Left ventricle myocardium superior (tissue), 1 donor: ENCODE data around the gene DHFR. TPM values are rescaled to one million over a fixed set of nuclear protein-coding genes. Genes with fewer than 3 reads are reported as not detected.
"Not testable (repeated sequence)": the region's sequence is repeated elsewhere in the genome, so short reads cannot be mapped to it uniquely, and the experiment has no call there.

Source experiments
- ATAC-seq: fragments of 200-7000 bp; cut with Tn5 transposase; one replicate; pipeline ENCODE4 v1.9.1; 2020; ENCODE audit warnings: mild to moderate bottlenecking, moderate library complexity
- DNase-seq: peaks from one replicate; pipeline ENCODE4 v3.0.0-alpha.2; 2020
- intact Hi-C: fragments of 100-400 bp; cut with micrococcal nuclease; formaldehyde crosslinking; loops from one replicate; pipeline ENCODE4 v1.11.0; 2022
- total RNA-seq: library from RNA; stranded (reverse); fragmentation: NEBNext Ultra II Directional; extraction: Animal tissue kit (Norgen Biotek cat#: 25700); gene quantifications from one replicate; pipeline ENCODE4 v1.2.1, GENCODE V29; 2021
- donor health status: DM: no; HTN: yes; CAD: no; lungs with severe emphysema.

DHFR gene
- total RNA-seq, 1 donor from 2014 or later = 10.5 TPM

- no peak for DNase-seq
- ATAC-seq = no peak
- intact Hi-C loops = no loop called here
These were observed 46.1 kb downstream of the DHFR start for GRCh38 chr5:80608731-80609130.

DNA sequence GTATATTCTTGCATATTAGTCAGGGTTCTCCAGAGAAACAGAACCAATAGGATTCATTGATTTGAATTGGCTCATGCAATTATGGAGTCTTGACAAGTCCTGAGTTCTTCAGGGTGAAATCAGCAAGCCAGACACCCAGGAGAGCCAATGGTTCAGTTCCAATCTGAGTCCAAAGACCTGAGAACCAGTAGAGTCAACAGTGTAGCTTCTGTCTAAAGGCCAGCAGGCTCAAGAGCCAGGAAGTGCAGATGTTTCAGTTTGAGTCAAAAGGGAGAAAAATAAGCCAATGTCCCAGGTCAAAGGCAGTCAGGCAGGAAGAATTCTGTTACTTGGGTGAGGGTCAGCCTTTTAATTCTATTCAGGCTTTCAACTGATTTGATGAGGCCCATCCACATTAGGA is 47.0 kb downstream of the DHFR start:
- DNase-seq (no peak), ATAC-seq (no peak)
- intact Hi-C loops = no loop called here

DNA sequence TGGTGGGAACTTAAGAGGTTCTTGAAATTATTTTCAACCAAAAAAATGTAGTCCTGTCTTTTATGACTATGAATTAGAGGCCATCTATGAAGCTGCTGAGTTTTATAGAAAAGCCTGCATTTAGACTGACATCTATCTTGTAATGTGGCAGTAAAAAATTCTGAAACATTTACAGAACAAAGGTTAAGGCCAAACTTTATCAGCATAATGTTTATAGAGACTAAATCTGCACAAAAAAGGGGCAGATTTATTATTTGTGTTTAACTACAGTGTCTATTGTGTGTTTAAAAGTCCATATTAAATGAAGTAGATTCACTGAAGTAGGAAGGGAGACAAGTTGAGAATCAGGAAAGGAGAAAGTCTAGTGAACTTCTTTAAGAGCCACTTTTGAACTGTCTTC is 47.4 kb downstream of the DHFR start:
- ATAC-seq (no peak), DNase-seq (no peak)
- intact Hi-C loops = no loop called here

DNA sequence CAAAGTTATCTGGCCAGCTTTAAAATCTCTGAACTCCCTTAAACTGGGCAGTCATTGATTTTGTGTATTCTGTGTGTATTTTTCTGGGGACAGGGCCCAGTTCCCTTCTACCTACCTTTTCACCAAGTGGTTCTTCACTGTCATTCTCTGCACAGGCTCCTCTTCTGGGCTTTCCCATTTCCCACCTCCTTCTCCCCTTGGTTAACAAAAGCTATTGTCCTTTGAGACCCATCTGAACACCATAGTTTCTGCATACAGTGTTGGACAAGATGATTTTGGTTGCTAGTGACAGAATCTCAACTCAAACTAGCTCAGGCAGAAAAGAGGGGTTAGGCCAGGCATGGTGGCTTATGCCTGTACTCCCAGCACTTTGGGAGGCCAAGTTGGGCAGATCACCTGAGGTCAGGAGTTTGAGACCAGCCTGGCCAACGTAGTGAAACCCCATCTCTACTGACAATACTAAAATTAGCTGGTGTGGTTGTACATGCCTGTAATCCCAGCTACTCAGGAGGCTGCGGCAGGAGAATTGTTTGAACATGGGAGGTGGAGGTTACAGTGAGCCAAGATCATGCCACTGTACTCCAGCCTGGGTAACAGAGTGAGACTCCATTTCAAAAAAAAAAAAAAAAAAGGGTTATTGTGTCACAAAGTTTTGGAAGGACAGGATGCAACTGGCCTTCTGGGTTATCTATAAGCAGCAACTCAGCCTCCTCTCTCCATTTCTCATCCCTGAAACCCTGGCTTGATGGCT is 53.7 kb downstream of the DHFR start:
- no peak for ATAC-seq
- intact Hi-C loops = no loop called here

DNA sequence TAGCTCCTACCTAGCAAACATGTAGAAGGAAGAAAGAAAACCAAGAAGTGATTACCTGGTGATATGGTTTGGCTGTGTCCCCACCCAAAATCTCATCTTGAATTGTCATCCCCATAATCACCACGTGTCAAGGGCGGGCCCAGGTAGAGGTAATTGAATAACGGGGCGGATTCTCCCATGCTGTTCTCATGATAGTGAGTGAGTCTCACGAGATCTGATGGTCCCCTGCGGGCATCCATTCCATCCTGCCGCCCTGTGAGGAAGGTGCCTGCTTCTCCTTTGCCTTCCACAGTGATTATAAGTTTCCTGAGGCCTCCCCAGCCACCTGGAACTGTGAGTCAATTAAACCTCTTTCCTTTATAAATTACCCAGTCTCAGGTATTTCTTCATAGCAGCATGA is 57.3 kb downstream of the DHFR start:
- no peak for DNase-seq
- no peak for ATAC-seq
- intact Hi-C loops = no loop called here

More for the DNA sequence above, 53.7 kb downstream of the DHFR start:
- DNase-seq = no peak

- ATAC-seq (no peak), DNase-seq (no peak)
- intact Hi-C loops = no loop called here
These were observed 60.0 kb downstream of the DHFR start for GRCh38 chr5:80594810-80595209.

GRCh38 chr5:80592761-80593160 is 62.0 kb downstream of the DHFR start:
- intact Hi-C loops = no loop called here
- ATAC-seq (no peak), DNase-seq (no peak)

DNA sequence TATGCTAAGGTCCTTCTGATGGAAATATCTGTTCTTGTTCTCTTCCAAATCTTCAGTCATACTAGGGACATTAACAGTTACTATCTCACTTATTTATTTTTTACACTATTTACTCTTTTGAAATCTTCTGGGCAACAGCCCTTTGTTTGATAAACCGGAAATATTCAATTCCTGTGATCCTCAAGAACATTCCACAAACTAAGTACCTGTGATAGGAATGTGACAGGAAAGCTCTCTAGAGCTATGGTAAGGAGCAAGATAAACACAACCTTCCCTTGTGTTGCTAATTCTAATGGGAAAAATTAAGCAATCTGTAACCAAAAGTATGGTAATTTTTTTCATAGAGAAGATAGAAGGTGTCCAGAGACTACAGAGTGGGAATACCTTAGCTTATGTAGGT is 62.7 kb downstream of the DHFR start:
- DNase-seq = no peak
- ATAC-seq = no peak
- intact Hi-C loops = no loop called here

DNA sequence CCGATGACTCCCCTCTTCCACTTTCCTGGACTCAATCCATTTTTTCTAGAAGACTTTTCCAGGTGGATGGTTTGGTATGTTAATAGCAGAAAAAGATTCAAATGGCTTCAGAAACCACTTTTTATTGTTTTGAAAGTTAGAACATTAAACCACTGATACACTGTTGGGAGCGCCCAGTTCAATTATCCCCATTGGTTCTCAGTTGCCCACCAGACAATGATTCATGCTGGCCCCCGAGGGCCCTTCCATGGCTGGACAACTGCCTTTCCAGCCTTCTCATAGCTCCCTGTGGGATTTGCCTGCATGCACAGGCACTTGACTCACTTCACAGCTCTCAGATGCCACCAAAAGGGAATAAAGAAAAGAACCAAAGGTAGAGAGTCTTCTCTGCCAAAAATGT is 63.4 kb downstream of the DHFR start:
- no peak for ATAC-seq

GRCh38 chr5:80590766-80591165 is 64.0 kb downstream of the DHFR start:
- intact Hi-C loops = no loop called here
- no peak for DNase-seq
- ATAC-seq = no peak

More for the DNA sequence above, 63.4 kb downstream of the DHFR start:
- intact Hi-C loops = no loop called here
- DNase-seq = no peak

- no peak for ATAC-seq
- intact Hi-C loops = no loop called here
- no peak for DNase-seq
These were observed 65.8 kb downstream of the DHFR start for GRCh38 chr5:80588858-80589540.

GRCh38 chr5:80584770-80585169 is 70.0 kb downstream of the DHFR start:
- intact Hi-C loops = no loop called here
- no peak for DNase-seq
- no peak for ATAC-seq

GRCh38 chr5:80580291-80580690 is 74.5 kb downstream of the DHFR start:
- DNase-seq, ATAC-seq, intact Hi-C loops: not testable (repeated sequence)

DNA sequence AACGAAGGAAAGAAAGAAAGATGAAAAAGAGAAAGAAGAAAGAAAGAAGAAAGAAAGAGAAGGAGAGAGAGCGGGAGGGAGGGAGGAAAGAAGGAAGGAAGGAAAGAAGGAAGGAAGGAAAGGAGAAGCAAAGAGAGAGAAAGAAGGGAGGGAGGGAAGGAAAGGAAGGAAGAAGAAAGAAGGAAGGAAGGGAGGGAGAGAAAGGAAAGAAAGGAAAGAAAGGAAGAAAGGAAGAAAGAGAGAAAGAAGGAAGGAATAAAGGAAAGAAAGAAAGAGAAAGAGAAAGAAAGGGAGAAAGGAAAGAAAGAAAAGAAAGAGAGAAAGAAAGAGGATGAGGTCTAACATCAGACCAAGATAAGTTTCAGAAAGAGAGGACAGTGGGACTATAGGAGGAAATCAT is 75.7 kb downstream of the DHFR start:
- no peak for ATAC-seq
- no peak for DNase-seq
- intact Hi-C loops = no loop called here

- no peak for ATAC-seq
- intact Hi-C loops = no loop called here
- DNase-seq = no peak
These were observed 77.1 kb downstream of the DHFR start for GRCh38 chr5:80577707-80578106.

DNA sequence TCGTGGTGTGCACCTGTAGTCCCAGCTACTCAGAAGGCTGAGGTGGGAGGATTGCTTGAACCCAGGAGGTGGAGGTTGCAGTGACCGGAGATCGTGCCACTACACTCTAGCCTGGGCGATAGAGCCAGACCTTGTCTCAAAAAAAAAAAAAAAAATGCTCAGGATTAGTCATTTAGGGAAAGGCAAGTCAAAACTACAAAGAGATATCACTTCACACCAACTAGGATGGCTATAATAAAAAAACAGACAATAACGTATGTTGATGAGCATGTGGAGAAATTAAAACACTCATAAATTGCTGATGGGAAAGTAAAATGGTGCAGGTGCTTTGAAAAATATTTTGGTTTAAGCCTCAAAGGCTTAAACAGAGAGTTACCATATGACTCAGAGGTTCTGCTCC is 78.4 kb downstream of the DHFR start:
- no peak for DNase-seq
- intact Hi-C loops = no loop called here
- ATAC-seq = no peak

Other genes starting within 250 kb of the DHFR start
- 30.5 TPM for gene ZFYVE16, start 246.9 kb downstream of the DHFR start, total RNA-seq
- gene FAM151B, start 166.9 kb downstream of the DHFR start, total RNA-seq = 1.8 TPM
- not detected for gene ANKRD34B, start 84.7 kb downstream of the DHFR start, total RNA-seq
- 11.9 TPM for gene MSH3, start 331 bp downstream of the DHFR start, total RNA-seq